ENCODE results near the gene CAV1. TPM values are rescaled to one million over a fixed set of nuclear protein-coding genes. Genes with fewer than 3 reads are reported as not detected.

CAV1 gene
- total RNA-seq, 2 experiments from 2014 or later, result not detected

GRCh38 chr7:116610721-116611120 lies 85.9 kb downstream of the CAV1 start:
- Mint-ChIP-seq H3K27ac (no peak overlapping the region), H3K36me3 (ENCODE audit: low read depth) (no peaks in the 10 kb centered on the region), H3K9me3 (no peaks in the 10 kb centered on the region), H3K4me3 (no peak overlapping the region), H3K4me1 (no peaks in the 10 kb centered on the region), H3K27me3 (peaks cover 16% of the 10 kb centered on the region)
- DNase-seq, result no peak
- CTCF ChIA-PET, result no interaction called here
- POLR2A ChIA-PET, result no interaction called here

Other genes with a start within 250 kb of the CAV1 start
- gene CAV2, start 25.3 kb upstream of the CAV1 start, total RNA-seq, result not detected
- under 1 TPM; 0.21 to 0.22 TPM for gene MET, start 147.2 kb downstream of the CAV1 start, total RNA-seq

All from activated CD4-positive, alpha-beta T cell treated with anti-CD3 and anti-CD28 coated beads, Interleukin-2, amount 10 ng/mL, durations not matched to agents 7 days and 5 days (primary cell).